T47D (cell line): ENCODE results near the gene CDK17.
"Not testable (repeated sequence)": the region's sequence is repeated elsewhere in the genome, so short reads cannot be mapped to it uniquely, and the experiment has no call there.

Experiments used
- DNase-seq, 2 experiments: peaks; one replicate each; pipeline versions ENCODE4 v3.0.0 to v3.0.0-alpha.2; 2011 to 2012; ENCODE audit warnings: low read depth in 1 of 2, low spot score in 1 of 2
- JUND ChIP-seq: IDR thresholded peaks from 2 replicates; pipeline ENCODE4 v1.6.1; 2012; ENCODE audit warnings: low read depth
- in situ Hi-C: cut with HindIII; loops from 2 replicates; pipeline ENCODE4 v1.10.0; 2016; ENCODE audit warnings: low sequenced_read_pairs, low pct_unique_long_range_greater_than_20kb

The CDK17 gene

GRCh38 chr12:96431067-96431466, 30.8 kb upstream of the CDK17 start:
- DNase-seq, result no peak
- in situ Hi-C loops, result no loop called here
- no peak for TF ChIP-seq JUND

- no peak for DNase-seq
- in situ Hi-C loops, result no loop called here
- TF ChIP-seq JUND, result no peak
Observed at GRCh38 chr12:96427269-96427729, 27.1 kb upstream of the CDK17 start.

- peak in 1 of 2 experiments; percentile 54 for DNase-seq
- in situ Hi-C loops, result no loop called here
- TF ChIP-seq JUND, result no peak
Observed at GRCh38 chr12:96425951-96426350, 25.7 kb upstream of the CDK17 start.

GRCh38 chr12:96425321-96425720, 25.1 kb upstream of the CDK17 start:
- no peak for DNase-seq
- in situ Hi-C loops, result no loop called here
- TF ChIP-seq JUND, result no peak

- TF ChIP-seq JUND, result no peak
- no peak for DNase-seq
- in situ Hi-C loops, result no loop called here
Observed at GRCh38 chr12:96424601-96425000, 24.4 kb upstream of the CDK17 start.

- in situ Hi-C loops, result no loop called here
- TF ChIP-seq JUND, result no peak
- no peak for DNase-seq
Observed at GRCh38 chr12:96422192-96422591, 22.0 kb upstream of the CDK17 start.

- in situ Hi-C loops, result no loop called here
- TF ChIP-seq JUND, result no peak
- no peak for DNase-seq
Observed at GRCh38 chr12:96421014-96421413, 20.8 kb upstream of the CDK17 start.

- DNase-seq, result no peak
- TF ChIP-seq JUND, result no peak
- in situ Hi-C loops, result no loop called here
Observed at GRCh38 chr12:96420277-96420835, 20.1 kb upstream of the CDK17 start.

- in situ Hi-C loops, result no loop called here
- no peak for DNase-seq
- TF ChIP-seq JUND, result no peak
Observed at GRCh38 chr12:96419576-96420276, 19.5 kb upstream of the CDK17 start.

GRCh38 chr12:96417688-96418087, 17.4 kb upstream of the CDK17 start:
- in situ Hi-C loops, DNase-seq: not testable (repeated sequence)

GRCh38 chr12:96416033-96416799, 16.0 kb upstream of the CDK17 start:
- DNase-seq, result peak in 1 of 2 experiments; percentile 88

GRCh38 chr12:96414637-96415036, 14.4 kb upstream of the CDK17 start:
- in situ Hi-C loops, result no loop called here
- TF ChIP-seq JUND, result no peak
- DNase-seq, result no peak

More at GRCh38 chr12:96416033-96416799, 16.0 kb upstream of the CDK17 start:
- in situ Hi-C loops, result no loop called here
- TF ChIP-seq JUND, result no peak

GRCh38 chr12:96412431-96412830, 12.2 kb upstream of the CDK17 start:
- in situ Hi-C loops, result no loop called here
- TF ChIP-seq JUND, result no peak
- no peak for DNase-seq

- TF ChIP-seq JUND, result no peak
- DNase-seq, result no peak
- in situ Hi-C loops, result no loop called here
Observed at GRCh38 chr12:96409731-96410130, 9.5 kb upstream of the CDK17 start.
